ENCODE data around the gene SLC2A2. TPM values are rescaled to one million over a fixed set of nuclear protein-coding genes. Genes with fewer than 3 reads are reported as not detected.

SLC2A2 gene
- total and polyA plus RNA-seq, 5 donors = not detected

DNA sequence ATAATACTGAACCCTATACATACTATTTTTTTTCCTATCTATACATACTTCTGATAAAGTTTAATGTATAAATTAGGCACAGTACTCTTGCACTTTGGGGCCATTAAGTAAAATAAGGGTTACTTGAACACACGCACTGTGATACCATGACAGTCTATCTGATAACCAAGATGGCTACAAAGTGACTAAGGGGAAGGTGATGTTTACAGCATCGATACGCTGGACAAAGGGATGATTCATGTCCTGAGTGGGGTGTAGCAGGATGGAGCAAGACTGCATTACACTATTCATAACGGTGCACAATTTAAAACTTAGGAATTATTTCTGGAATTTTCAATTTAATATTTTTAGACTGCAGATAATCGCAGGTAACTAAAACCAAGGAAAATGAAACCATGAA, 30.0 kb upstream of the SLC2A2 start:
- intact Hi-C loops (cut with DNase I) = loop anchor here in 1 of 4 donors (10.0 kb wide), 1 partner anchor 508 kb away; no protein-coding TSS in a partner anchor
- WGBS = 75% methylated on average over 5 of the region's 5 CpGs
- no peak overlapping the region for H3K27ac ChIP-seq (ENCODE audit: low read length)
- no peak for ATAC-seq
- H3K4me1 ChIP-seq (ENCODE audit: control insufficient read depth, insufficient read depth, low read length) = no peaks in the 10 kb centered on the region
- H3K4me3 ChIP-seq (ENCODE audit: low read length) = no peak overlapping the region
- H3K27me3 ChIP-seq (ENCODE audit: control insufficient read depth, insufficient read depth) = no peaks in the 10 kb centered on the region
- no peak for DNase-seq
- no peaks in the 10 kb centered on the region for H3K9me3 ChIP-seq (ENCODE audit: control insufficient read depth, low read length)

DNA sequence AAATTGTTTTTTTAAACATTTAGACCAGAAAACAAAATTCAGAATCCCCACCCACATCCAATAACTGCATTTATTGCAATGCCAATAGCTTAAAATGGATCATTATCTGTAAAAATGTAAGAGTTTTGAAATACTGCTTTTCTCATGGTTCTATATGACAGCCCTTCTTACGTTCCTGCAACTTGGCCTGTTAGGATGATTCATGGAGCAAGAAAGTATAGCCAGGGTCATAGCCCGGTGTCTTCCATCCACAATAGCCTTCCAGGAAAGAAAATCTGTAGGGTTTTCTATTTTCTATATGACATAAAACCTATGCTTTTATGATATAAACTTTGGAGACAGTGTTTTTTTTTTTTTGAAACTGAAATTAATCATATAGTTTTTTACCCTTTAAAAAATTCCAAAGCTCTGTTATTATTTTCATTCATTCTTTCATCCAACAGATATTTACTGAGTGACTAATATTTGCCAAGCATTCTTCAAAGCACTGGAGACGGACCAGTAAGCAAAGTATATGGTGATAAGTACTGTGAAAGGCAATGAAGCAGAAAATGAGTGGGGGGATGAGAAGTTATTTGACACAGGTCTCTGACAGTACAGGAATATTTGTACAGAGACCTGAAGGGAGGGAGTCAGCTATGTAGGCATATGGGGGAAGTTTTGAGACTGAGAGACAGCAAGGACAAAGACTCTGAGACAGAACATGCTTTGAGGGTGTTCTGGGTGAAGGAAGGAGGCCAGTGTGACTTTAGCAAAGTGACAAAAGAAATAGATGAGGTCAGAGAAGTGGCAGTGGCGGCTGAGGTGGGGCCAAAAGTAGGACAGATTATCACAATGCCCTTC, 29.0 kb upstream of the SLC2A2 start:
- DNase-seq (no peak), ATAC-seq (no peak)
- no peaks in the 10 kb centered on the region for H3K27me3 ChIP-seq (ENCODE audit: control insufficient read depth, insufficient read depth)
- 65% methylated on average over 4 of the region's 4 CpGs for WGBS
- H3K4me3 ChIP-seq (ENCODE audit: low read length) = no peak overlapping the region
- no peaks in the 10 kb centered on the region for H3K4me1 ChIP-seq (ENCODE audit: control insufficient read depth, insufficient read depth, low read length)
- H3K9me3 ChIP-seq (ENCODE audit: control insufficient read depth, low read length) = no peaks in the 10 kb centered on the region
- intact Hi-C loops (cut with DNase I) = loop anchor here in 1 of 4 donors (10.0 kb wide), 1 partner anchor 509 kb away; no protein-coding TSS in a partner anchor
- H3K27ac ChIP-seq (ENCODE audit: low read length) = no peak overlapping the region

DNA sequence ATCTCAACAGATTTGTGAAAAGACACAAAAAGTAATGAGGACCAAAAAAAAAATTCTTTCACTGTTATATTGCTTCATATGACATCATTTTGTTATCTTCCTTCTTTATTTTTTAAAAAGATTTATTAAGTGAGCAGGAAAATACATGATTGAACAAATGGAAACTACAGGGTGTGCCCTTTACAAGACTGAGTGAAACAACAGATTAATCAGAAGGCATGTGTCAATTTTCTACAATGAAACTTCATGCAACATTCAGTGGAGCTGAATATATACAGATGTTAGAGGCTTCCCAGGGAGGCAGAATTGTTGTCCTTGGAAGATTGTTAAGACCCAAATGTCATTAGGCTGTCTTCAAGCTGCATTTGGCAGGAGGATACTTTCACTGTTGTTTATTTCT, 28.4 kb upstream of the SLC2A2 start:
- intact Hi-C loops (cut with DNase I) = loop anchor here in 3 of 4 donors (5.0 to 10.0 kb wide), 2 partner anchors 510 to 512 kb away; no protein-coding TSS in a partner anchor
- DNase-seq (no peak), ATAC-seq (no peak)
- no peaks in the 10 kb centered on the region for H3K27me3 ChIP-seq (ENCODE audit: control insufficient read depth, insufficient read depth)
- H3K4me1 ChIP-seq (ENCODE audit: control insufficient read depth, insufficient read depth, low read length) = no peaks in the 10 kb centered on the region
- no peak overlapping the region for H3K27ac ChIP-seq (ENCODE audit: low read length)
- H3K4me3 ChIP-seq (ENCODE audit: low read length) = no peak overlapping the region
- H3K9me3 ChIP-seq (ENCODE audit: control insufficient read depth, low read length) = no peaks in the 10 kb centered on the region

DNA sequence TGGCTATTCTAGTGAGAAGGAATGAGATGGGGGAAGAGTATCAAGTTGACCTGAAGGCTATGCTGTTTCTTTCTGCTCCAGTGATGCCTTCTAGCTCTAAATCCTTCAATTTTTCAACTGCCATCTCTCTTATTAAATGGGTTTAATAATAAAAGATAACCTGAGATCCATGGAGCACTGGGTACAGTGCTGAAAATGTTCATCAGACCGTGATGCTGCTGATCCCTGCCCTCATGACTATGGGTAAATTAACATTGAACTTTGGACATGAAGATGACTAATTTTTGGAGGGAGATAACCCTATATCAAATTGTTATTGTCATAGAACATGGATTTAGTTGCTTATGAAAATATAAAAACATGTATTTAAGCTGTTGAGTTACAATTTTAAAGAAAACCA, 27.7 kb upstream of the SLC2A2 start:
- WGBS = 88% methylated on average over 1 of the region's 1 CpG
- H3K27ac ChIP-seq (ENCODE audit: low read length) = no peak overlapping the region
- intact Hi-C loops (cut with DNase I) = loop anchor here in 3 of 4 donors (5.0 to 10.0 kb wide), 2 partner anchors 511 to 513 kb away; no protein-coding TSS in a partner anchor

DNA sequence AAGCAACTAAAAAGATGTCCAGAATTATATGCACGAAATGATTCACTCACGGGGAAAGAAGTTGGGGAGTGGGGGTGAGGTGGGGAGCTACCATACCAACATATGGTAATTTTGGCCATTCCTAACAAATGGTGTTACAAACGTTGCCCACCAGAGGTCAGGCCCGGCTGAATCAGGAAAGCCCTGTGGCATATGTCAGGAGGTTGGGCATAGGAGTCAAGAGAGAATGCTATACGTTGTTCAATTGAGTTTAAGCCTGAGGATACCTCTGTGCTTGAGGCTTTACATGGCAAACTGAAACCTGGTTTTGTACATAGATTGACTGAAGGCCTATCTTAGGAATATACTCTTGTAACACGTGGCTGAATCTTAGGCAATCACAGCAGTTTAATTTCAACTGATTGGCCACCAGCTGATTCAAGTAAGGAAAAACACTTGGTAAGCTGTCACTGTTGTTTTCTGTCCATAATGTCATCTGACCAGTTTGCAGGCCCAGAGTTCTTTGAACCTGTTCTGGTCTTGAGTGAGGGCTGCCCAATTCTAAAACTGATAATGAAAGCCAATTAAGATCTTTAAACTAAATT, 23.4 kb upstream of the SLC2A2 start:
- intact Hi-C loops (cut with DNase I) = loop anchor here (5.0 to 10.0 kb wide), 2 partner anchors 515 to 517 kb away; no protein-coding TSS in a partner anchor
- H3K27ac ChIP-seq (ENCODE audit: low read length) = no peak overlapping the region
- no peaks in the 10 kb centered on the region for H3K27me3 ChIP-seq (ENCODE audit: control insufficient read depth, insufficient read depth)
- DNase-seq = peak; percentile 38 to 66 (median 54)
- H3K4me1 ChIP-seq (ENCODE audit: control insufficient read depth, insufficient read depth, low read length) = no peaks in the 10 kb centered on the region
- ATAC-seq = peak; percentile 71 to 73
- WGBS = 31% methylated on average over 6 of the region's 6 CpGs
- no peaks in the 10 kb centered on the region for H3K9me3 ChIP-seq (ENCODE audit: control insufficient read depth, low read length)
- H3K4me3 ChIP-seq (ENCODE audit: low read length) = no peak overlapping the region

More for the DNA sequence above, 27.7 kb upstream of the SLC2A2 start:
- H3K4me3 ChIP-seq (ENCODE audit: low read length) = no peak overlapping the region
- no peaks in the 10 kb centered on the region for H3K4me1 ChIP-seq (ENCODE audit: control insufficient read depth, insufficient read depth, low read length)
- H3K9me3 ChIP-seq (ENCODE audit: control insufficient read depth, low read length) = no peaks in the 10 kb centered on the region
- ATAC-seq (no peak), DNase-seq (no peak)
- no peaks in the 10 kb centered on the region for H3K27me3 ChIP-seq (ENCODE audit: control insufficient read depth, insufficient read depth)

DNA sequence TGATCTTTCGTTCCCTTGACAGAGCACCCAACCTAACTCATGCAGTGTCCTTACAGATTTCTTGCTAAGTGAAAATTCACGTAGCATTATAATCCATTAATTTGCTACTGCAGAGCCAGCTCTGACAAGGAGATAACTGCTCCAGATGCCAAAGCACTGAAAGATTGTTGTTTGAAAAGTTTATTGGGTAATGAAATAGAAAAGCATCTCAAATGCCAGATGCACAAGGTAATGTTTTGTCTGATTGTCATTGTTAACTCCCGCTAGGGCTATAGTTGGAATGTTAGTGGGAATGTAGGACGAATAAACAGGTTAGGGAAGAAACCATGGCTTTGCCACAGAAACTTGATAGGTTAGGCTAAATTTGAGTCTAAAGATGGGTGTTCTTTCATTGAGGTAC, 20.2 kb upstream of the SLC2A2 start:
- Histone ChIP-seq H3K4me1 (ENCODE audit: control insufficient read depth, insufficient read depth, low read length) (no peaks in the 10 kb centered on the region), H3K27ac (ENCODE audit: low read length) (no peak overlapping the region), H3K27me3 (ENCODE audit: control insufficient read depth, insufficient read depth) (no peaks in the 10 kb centered on the region), H3K9me3 (ENCODE audit: control insufficient read depth, low read length) (no peaks in the 10 kb centered on the region), H3K4me3 (ENCODE audit: low read length) (no peak overlapping the region)
- intact Hi-C loops (cut with DNase I) = loop anchor here in 1 of 4 donors (10.0 kb wide), 1 partner anchor 518 kb away; no protein-coding TSS in a partner anchor
- DNase-seq = no peak
- no peak for ATAC-seq
- WGBS = 85% methylated on average over 4 of the region's 4 CpGs

DNA sequence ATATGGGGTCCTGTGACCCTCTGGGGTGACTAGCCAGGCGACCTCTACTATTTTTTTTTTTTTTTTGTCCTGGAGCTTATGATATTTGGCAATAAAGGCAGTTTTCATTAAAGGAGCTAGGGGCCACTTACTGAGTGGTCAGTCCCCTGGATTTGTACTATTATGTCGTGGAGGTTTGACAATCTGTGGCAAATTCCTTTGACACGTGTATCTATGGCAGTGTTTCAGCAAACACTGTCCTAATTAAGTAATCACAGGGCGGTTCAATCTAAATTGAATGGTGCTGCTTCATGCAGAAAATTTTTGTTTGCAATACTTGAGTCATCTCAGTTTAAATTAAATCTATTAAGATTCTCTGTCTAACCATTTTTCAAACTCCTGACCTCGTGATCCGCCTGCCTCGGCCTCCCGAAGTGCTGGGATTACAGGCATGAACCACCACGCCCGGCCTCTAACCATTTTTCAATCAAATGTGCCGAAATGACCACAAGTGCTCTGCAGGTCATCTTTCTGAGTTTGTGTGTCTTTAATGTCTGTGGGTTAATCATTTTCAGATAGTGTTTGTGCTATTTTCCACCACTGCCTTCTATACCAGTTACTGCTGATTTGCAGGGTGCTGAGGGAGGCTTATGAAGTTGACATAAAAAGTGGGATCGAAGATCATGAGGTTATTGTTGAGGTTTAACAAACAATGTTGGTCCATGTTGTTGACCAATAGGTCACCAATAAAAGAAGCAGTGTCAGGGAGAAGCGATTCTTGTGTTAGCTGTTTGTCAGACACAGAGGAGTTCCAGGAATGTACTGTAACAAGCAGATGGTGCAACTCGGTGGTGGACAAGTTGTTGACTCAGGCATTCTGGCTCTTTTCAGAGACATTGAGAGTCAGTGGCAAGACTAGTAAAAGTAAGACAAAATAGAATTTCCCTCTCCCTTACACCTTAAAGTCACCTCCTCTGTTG, 18.6 kb upstream of the SLC2A2 start:
- H3K4me1 ChIP-seq (ENCODE audit: control insufficient read depth, insufficient read depth, low read length) = no peaks in the 10 kb centered on the region
- 87% methylated on average over 14 of the region's 14 CpGs for WGBS
- no peaks in the 10 kb centered on the region for H3K9me3 ChIP-seq (ENCODE audit: control insufficient read depth, low read length)
- no peak overlapping the region for H3K27ac ChIP-seq (ENCODE audit: low read length)
- ATAC-seq = no peak
- peak in 1 of 3 donors; percentile 14 for DNase-seq
- H3K27me3 ChIP-seq (ENCODE audit: control insufficient read depth, insufficient read depth) = no peaks in the 10 kb centered on the region
- intact Hi-C loops (cut with DNase I) = loop anchor here in 1 of 4 donors (10.0 kb wide), 1 partner anchor 520 kb away; no protein-coding TSS in a partner anchor
- no peak overlapping the region for H3K4me3 ChIP-seq (ENCODE audit: low read length)

DNA sequence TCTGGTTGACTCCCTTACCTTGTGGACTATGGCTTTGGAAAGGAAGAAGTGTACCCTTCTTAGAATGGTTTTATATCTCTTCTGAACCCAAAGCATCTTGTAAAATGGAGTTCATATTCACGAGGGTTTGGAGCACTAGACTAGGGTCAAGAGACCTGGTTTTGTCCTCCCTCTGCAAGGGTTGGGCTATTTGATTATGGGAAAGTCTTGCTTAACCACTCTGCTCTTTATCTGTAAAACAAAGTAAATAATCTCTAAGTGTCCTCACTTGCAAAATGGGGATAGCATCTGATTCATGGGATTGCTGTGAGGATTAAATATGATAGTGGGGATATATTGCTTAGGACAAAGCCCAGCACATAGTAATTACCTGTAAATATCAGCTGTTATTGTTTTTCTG, 17.9 kb upstream of the SLC2A2 start:
- ATAC-seq (no peak), DNase-seq (no peak)
- Histone ChIP-seq H3K9me3 (ENCODE audit: control insufficient read depth, low read length) (no peaks in the 10 kb centered on the region), H3K27ac (ENCODE audit: low read length) (no peak overlapping the region), H3K4me1 (ENCODE audit: control insufficient read depth, insufficient read depth, low read length) (no peaks in the 10 kb centered on the region), H3K27me3 (ENCODE audit: control insufficient read depth, insufficient read depth) (no peaks in the 10 kb centered on the region), H3K4me3 (ENCODE audit: low read length) (no peak overlapping the region)
- intact Hi-C loops (cut with DNase I) = loop anchor here in 1 of 4 donors (10.0 kb wide), 1 partner anchor 520 kb away; no protein-coding TSS in a partner anchor
- 75% methylated on average over 1 of the region's 1 CpG for WGBS

DNA sequence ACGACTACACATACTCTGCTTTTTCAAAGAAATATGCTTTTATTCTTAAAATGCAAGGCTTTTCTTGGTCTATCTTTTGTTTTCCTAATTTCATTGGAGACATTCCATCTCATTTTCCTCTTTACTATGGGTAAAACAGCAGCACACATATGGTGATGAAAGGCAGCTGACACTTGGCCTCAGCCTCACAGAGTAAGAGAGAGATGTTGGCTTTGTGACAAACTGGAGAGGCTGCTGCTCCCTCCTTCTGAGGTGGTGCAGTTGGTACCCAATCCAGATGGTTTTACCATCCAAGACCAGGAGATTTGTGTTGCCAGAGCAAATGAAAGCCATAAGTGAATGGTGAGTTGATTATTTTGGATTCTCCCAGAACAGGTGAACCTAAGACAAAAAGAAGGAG, 13.2 kb upstream of the SLC2A2 start:
- intact Hi-C loops (cut with DNase I) = loop anchor here in 2 of 4 donors (10.0 kb wide), 2 partner anchors 75 to 525 kb away; no protein-coding TSS in a partner anchor
- Histone ChIP-seq H3K27me3 (ENCODE audit: control insufficient read depth, insufficient read depth) (no peaks in the 10 kb centered on the region), H3K4me1 (ENCODE audit: control insufficient read depth, insufficient read depth, low read length) (no peaks in the 10 kb centered on the region), H3K4me3 (ENCODE audit: low read length) (no peak overlapping the region), H3K9me3 (ENCODE audit: control insufficient read depth, low read length) (no peaks in the 10 kb centered on the region), H3K27ac (ENCODE audit: low read length) (no peak overlapping the region)
- ATAC-seq (peak; percentile 36 to 70), DNase-seq (no peak)
- 49% methylated on average over 1 of the region's 1 CpG for WGBS

DNA sequence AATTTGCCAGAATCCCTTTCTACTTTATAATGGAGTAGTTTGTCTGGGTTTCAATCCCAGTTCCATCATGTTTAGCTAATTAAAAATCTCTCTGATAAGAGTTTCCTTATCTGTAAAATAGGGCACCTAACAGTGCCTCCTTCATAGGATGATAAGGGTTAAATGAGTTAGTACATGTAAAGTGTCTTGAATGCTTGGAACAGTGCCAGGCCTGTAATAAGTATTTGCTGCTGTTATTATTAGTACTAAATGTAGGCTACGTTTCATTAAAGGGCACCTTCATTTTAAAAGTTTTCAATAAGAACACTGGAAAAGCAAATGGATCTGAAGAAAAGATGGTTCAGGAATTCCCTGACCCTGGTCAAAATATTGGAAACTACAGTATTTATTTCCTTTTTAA, 11.8 kb upstream of the SLC2A2 start:
- Histone ChIP-seq H3K27me3 (ENCODE audit: control insufficient read depth, insufficient read depth) (no peaks in the 10 kb centered on the region), H3K4me3 (ENCODE audit: low read length) (no peak overlapping the region), H3K9me3 (ENCODE audit: control insufficient read depth, low read length) (no peaks in the 10 kb centered on the region), H3K4me1 (ENCODE audit: control insufficient read depth, insufficient read depth, low read length) (no peaks in the 10 kb centered on the region), H3K27ac (ENCODE audit: low read length) (no peak overlapping the region)
- intact Hi-C loops (cut with DNase I) = loop anchor here in 1 of 4 donors (10.0 kb wide), 1 partner anchor 74 kb away; no protein-coding TSS in a partner anchor
- DNase-seq = no peak
- no peak for ATAC-seq
- 17% methylated on average over 1 of the region's 1 CpG for WGBS

All from right cardiac atrium (tissue), 5 donors.